Central memory CD8-positive, alpha-beta T cell (primary cell): Measurements from ENCODE around the gene RBM20.
"Not testable (repeated sequence)": the region's sequence is repeated elsewhere in the genome, so short reads cannot be mapped to it uniquely, and the experiment has no call there.

ENCODE experiments used
- ATAC-seq: fragments of 150-1000 bp; cut with Tn5 transposase; replicated peaks from 2 replicates; pipeline ENCODE4 v1.10.0; 2022; ENCODE audit warnings: mild to moderate bottlenecking, moderate FRiP score, moderate number of reproducible peaks; ENCODE audit not compliant: poor library complexity, severe bottlenecking; ENCODE audit errors: extremely low read depth
- DNase-seq, 2 donors: peaks; one replicate each; pipeline ENCODE4 v3.0.0; 2021; ENCODE audit warnings: low spot score in 2 of 2
- H3K27ac Mint-ChIP-seq: one replicate; pipeline ENCODE4 v1.8.0; 2022; ENCODE audit warnings: low read depth, mild to moderate bottlenecking, moderate library complexity, mixed read lengths
- H3K27me3 Mint-ChIP-seq: one replicate; pipeline ENCODE4 v1.8.0; 2022; ENCODE audit warnings: mixed read lengths
- H3K36me3 Mint-ChIP-seq: one replicate; pipeline ENCODE4 v1.8.0; 2022; ENCODE audit warnings: mild to moderate bottlenecking, moderate library complexity, mixed read lengths; ENCODE audit not compliant: insufficient read depth
- H3K4me1 Mint-ChIP-seq: one replicate; pipeline ENCODE4 v1.8.0; 2022; ENCODE audit warnings: mixed read lengths
- H3K4me3 Mint-ChIP-seq: one replicate; pipeline ENCODE4 v1.8.0; 2022; ENCODE audit warnings: mild to moderate bottlenecking, moderate library complexity, mixed read lengths
- H3K9me3 Mint-ChIP-seq: one replicate; pipeline ENCODE4 v1.8.0; 2022; ENCODE audit warnings: mixed read lengths

Gene RBM20

GRCh38 chr10:110615057-110615747 is 28.9 kb upstream of the RBM20 start:
- Mint-ChIP-seq H3K9me3 (no peaks in the 10 kb centered on the region), H3K4me1 (no peaks in the 10 kb centered on the region), H3K36me3 (no peaks in the 10 kb centered on the region), H3K27me3 (no peaks in the 10 kb centered on the region), H3K4me3 (no peak overlapping the region), H3K27ac (no peak overlapping the region)
- DNase-seq (no peak), ATAC-seq (no peak)

GRCh38 chr10:110616493-110617033 is 27.6 kb upstream of the RBM20 start:
- Mint-ChIP-seq H3K27ac (no peak overlapping the region), H3K4me1 (no peaks in the 10 kb centered on the region), H3K36me3 (no peaks in the 10 kb centered on the region), H3K9me3 (no peaks in the 10 kb centered on the region), H3K27me3 (no peaks in the 10 kb centered on the region), H3K4me3 (no peak overlapping the region)
- DNase-seq (no peak), ATAC-seq (no peak)

- Mint-ChIP-seq H3K9me3 (no peaks in the 10 kb centered on the region), H3K27me3 (no peaks in the 10 kb centered on the region), H3K27ac (no peak overlapping the region), H3K4me1 (no peaks in the 10 kb centered on the region), H3K36me3 (no peaks in the 10 kb centered on the region), H3K4me3 (no peak overlapping the region)
- ATAC-seq (peak; percentile 69), DNase-seq (no peak)
These were observed 26.5 kb upstream of the RBM20 start for GRCh38 chr10:110617425-110618229.

- ATAC-seq, result no peak
- Mint-ChIP-seq H3K27ac (peak overlapping the region; percentile 27), H3K4me1 (no peaks in the 10 kb centered on the region), H3K9me3 (no peaks in the 10 kb centered on the region), H3K4me3 (no peak overlapping the region), H3K27me3 (no peaks in the 10 kb centered on the region), H3K36me3 (no peaks in the 10 kb centered on the region)
- DNase-seq, result no peak
These were observed 25.9 kb upstream of the RBM20 start for GRCh38 chr10:110618230-110618610.

GRCh38 chr10:110619514-110620397 is 24.4 kb upstream of the RBM20 start:
- H3K27me3 Mint-ChIP-seq, result no peaks in the 10 kb centered on the region
- no peak overlapping the region for H3K4me3 Mint-ChIP-seq
- no peaks in the 10 kb centered on the region for H3K9me3 Mint-ChIP-seq
- H3K36me3 Mint-ChIP-seq, result no peaks in the 10 kb centered on the region
- no peak overlapping the region for H3K27ac Mint-ChIP-seq
- no peak for ATAC-seq
- DNase-seq, result no peak
- no peaks in the 10 kb centered on the region for H3K4me1 Mint-ChIP-seq

- Mint-ChIP-seq H3K36me3 (no peaks in the 10 kb centered on the region), H3K4me1 (no peaks in the 10 kb centered on the region), H3K27ac (no peak overlapping the region), H3K9me3 (no peaks in the 10 kb centered on the region), H3K27me3 (no peaks in the 10 kb centered on the region), H3K4me3 (no peak overlapping the region)
- ATAC-seq (no peak), DNase-seq (no peak)
These were observed 23.8 kb upstream of the RBM20 start for GRCh38 chr10:110620398-110620719.

- not testable (repeated sequence) for H3K36me3 Mint-ChIP-seq, H3K27me3 Mint-ChIP-seq, H3K9me3 Mint-ChIP-seq, ATAC-seq, H3K4me3 Mint-ChIP-seq, H3K4me1 Mint-ChIP-seq, H3K27ac Mint-ChIP-seq, DNase-seq
These were observed 20.8 kb upstream of the RBM20 start for GRCh38 chr10:110623316-110623715.

- Mint-ChIP-seq H3K9me3 (no peaks in the 10 kb centered on the region), H3K4me3 (no peak overlapping the region), H3K27ac (no peak overlapping the region), H3K27me3 (peaks cover 17% of the 10 kb centered on the region), H3K4me1 (no peaks in the 10 kb centered on the region), H3K36me3 (no peaks in the 10 kb centered on the region)
- DNase-seq (no peak), ATAC-seq (no peak)
These were observed 18.7 kb upstream of the RBM20 start for GRCh38 chr10:110625356-110625894.

GRCh38 chr10:110625951-110626855 is 17.9 kb upstream of the RBM20 start:
- Mint-ChIP-seq H3K4me3 (no peak overlapping the region), H3K36me3 (no peaks in the 10 kb centered on the region)

GRCh38 chr10:110628161-110628560 is 16.0 kb upstream of the RBM20 start:
- H3K27me3 Mint-ChIP-seq, result peaks cover 17% of the 10 kb centered on the region

More at GRCh38 chr10:110625951-110626855, 17.9 kb upstream of the RBM20 start:
- Mint-ChIP-seq H3K27me3 (peaks cover 17% of the 10 kb centered on the region), H3K4me1 (no peaks in the 10 kb centered on the region), H3K9me3 (no peaks in the 10 kb centered on the region), H3K27ac (no peak overlapping the region)
- ATAC-seq, result no peak
- DNase-seq, result no peak

GRCh38 chr10:110629680-110630191 is 14.4 kb upstream of the RBM20 start:
- H3K27me3 Mint-ChIP-seq, result peaks cover 17% of the 10 kb centered on the region
- H3K9me3 Mint-ChIP-seq, result no peaks in the 10 kb centered on the region
- H3K4me3 Mint-ChIP-seq, result no peak overlapping the region
- H3K36me3 Mint-ChIP-seq, result no peaks in the 10 kb centered on the region
- no peak for ATAC-seq
- DNase-seq, result no peak
- no peaks in the 10 kb centered on the region for H3K4me1 Mint-ChIP-seq
- H3K27ac Mint-ChIP-seq, result no peak overlapping the region

More at GRCh38 chr10:110628161-110628560, 16.0 kb upstream of the RBM20 start:
- no peak for DNase-seq
- Mint-ChIP-seq H3K9me3 (no peaks in the 10 kb centered on the region), H3K4me1 (no peaks in the 10 kb centered on the region), H3K27ac (no peak overlapping the region), H3K4me3 (no peak overlapping the region), H3K36me3 (no peaks in the 10 kb centered on the region)
- no peak for ATAC-seq
